ENCODE measurements around the gene MT2A.

The MT2A gene

GRCh38 chr16:56611281-56611833, 3.0 kb downstream of the MT2A start:
- H3K27me3 ChIP-seq (ENCODE audit: insufficient read depth, low read depth, severe bottlenecking) = no peaks in the 10 kb centered on the region
- no peak overlapping the region for H3K4me3 ChIP-seq (ENCODE audit: low read depth, low read length)
- DNase-seq = peak; percentile 51
- H3K27ac ChIP-seq = no peak overlapping the region
- TF ChIP-seq CTCF (IDR thresholded peaks at IDR 0.05; ENCODE audit: low read depth, low read length) = no peak
- no peaks in the 10 kb centered on the region for H3K36me3 ChIP-seq
- H3K9me3 ChIP-seq (ENCODE audit: severe bottlenecking) = no peaks in the 10 kb centered on the region

DNA sequence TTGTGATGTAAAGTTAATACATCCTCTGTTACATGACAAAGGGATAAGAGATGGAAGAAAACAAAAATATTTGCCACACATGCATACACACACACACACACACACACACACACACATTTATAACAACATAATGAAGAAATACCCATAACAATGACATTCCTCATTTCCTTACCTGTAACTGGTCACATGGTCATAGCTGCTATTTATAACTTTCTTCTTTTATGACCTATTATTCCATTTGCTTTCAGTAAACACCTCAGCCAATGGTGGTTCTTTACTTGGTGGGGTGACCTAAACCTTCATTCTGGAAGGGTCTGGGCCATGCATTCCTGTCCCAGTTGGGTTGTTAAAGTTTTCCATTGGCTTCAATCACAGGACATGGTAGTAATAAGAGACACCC, 5.3 kb downstream of the MT2A start:
- Histone ChIP-seq H3K4me3 (ENCODE audit: low read depth, low read length) (no peak overlapping the region), H3K27ac (no peak overlapping the region)

GRCh38 chr16:56614549-56614991, 6.2 kb downstream of the MT2A start:
- no peak for TF ChIP-seq CTCF (IDR thresholded peaks at IDR 0.05; ENCODE audit: low read depth, low read length)
- DNase-seq = no peak
- Histone ChIP-seq H3K27ac (no peak overlapping the region), H3K4me3 (ENCODE audit: low read depth, low read length) (no peak overlapping the region), H3K27me3 (ENCODE audit: insufficient read depth, low read depth, severe bottlenecking) (no peaks in the 10 kb centered on the region), H3K36me3 (no peaks in the 10 kb centered on the region), H3K9me3 (ENCODE audit: severe bottlenecking) (no peaks in the 10 kb centered on the region)

More for the DNA sequence above, 5.3 kb downstream of the MT2A start:
- no peaks in the 10 kb centered on the region for H3K27me3 ChIP-seq (ENCODE audit: insufficient read depth, low read depth, severe bottlenecking)
- no peak for DNase-seq
- no peaks in the 10 kb centered on the region for H3K9me3 ChIP-seq (ENCODE audit: severe bottlenecking)
- no peaks in the 10 kb centered on the region for H3K36me3 ChIP-seq
- TF ChIP-seq CTCF (IDR thresholded peaks at IDR 0.05; ENCODE audit: low read depth, low read length) = no peak

- no peak for DNase-seq
- no peak overlapping the region for H3K4me3 ChIP-seq (ENCODE audit: low read depth, low read length)
- no peak for TF ChIP-seq CTCF (IDR thresholded peaks at IDR 0.05; ENCODE audit: low read depth, low read length)
- no peaks in the 10 kb centered on the region for H3K36me3 ChIP-seq
- no peaks in the 10 kb centered on the region for H3K27me3 ChIP-seq (ENCODE audit: insufficient read depth, low read depth, severe bottlenecking)
- no peak overlapping the region for H3K27ac ChIP-seq
- H3K9me3 ChIP-seq (ENCODE audit: severe bottlenecking) = no peaks in the 10 kb centered on the region
Measured at GRCh38 chr16:56615353-56615752, 7.0 kb downstream of the MT2A start.

DNA sequence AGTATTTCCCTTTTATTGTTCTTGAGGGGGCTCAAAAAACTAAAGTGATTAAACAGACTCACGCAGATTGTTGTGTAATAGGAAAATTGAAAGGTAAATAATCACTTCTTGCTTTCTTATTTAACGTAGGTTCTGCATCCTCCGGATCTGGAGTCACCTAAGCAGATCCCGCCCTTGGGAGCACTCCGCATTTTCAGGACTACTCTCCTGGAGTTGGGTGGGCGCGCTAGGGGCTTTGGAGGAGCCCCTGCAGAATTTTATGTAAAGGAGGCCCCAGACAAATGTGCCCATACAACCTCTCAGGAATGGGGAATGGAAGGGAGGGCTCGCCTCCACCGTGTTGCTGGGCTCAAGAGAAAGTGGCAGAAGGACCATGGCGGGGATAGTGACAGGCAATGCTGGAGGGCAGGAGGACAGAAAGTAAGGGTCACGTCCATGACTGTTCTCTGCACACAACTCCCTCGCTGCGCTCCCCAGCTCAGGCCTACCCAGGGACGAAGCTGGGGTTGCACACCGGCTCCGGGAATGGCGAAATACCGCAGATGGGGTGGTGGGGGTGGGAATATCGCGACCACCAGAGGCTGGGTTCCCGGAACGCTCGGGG, 8.3 kb downstream of the MT2A start:
- DNase-seq = no peak
- Histone ChIP-seq H3K27me3 (ENCODE audit: insufficient read depth, low read depth, severe bottlenecking) (no peaks in the 10 kb centered on the region), H3K36me3 (no peaks in the 10 kb centered on the region), H3K4me3 (ENCODE audit: low read depth, low read length) (no peak overlapping the region), H3K27ac (no peak overlapping the region), H3K9me3 (ENCODE audit: severe bottlenecking) (no peaks in the 10 kb centered on the region)
- TF ChIP-seq CTCF (IDR thresholded peaks at IDR 0.05; ENCODE audit: low read depth, low read length) = no peak
